ENCODE measurements around the gene KCNQ1.

The KCNQ1 gene

DNA sequence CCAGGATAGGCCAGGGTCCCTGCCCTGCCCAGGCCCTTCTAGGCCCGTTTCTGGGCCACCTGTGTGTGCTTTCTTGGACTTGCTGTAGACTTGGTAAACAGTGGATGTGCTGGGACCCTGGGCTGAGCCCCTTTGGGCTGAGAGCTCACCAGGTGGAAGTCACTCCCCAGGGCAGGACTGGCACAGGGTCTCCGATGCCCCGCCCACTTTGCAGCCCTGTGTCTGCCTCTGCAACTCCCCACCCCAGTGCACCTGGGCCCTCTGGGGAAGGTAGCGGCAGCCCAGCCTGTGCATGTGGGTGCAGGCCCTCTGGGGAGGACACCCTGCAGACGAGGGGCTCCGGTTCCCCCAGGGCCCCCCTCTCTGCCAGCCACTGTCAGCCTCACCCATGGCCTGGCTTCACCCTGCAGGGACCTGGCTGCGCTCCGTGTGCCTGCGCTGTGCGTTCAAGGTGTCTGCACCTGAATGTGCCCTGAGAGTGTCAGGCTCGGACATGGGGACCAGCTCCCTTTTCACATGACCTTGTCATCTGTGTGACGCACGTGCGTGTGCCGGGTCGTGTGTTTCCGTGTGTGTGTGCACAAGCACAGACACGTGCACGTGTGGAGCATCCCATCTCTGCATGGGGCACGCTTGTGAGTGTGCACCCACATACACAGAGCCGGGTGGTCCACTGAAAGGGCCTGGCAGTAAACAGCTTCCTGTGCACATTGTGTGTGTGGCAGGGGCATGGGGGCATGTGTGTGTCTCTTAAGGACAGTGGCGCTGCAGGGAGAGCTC lies 136.5 kb downstream of the KCNQ1 start:
- no peak for DNase-seq (ENCODE audit: low spot score)

GRCh38 chr11:2581931-2582350 lies 137.1 kb downstream of the KCNQ1 start:
- DNase-seq (ENCODE audit: low spot score), result no peak

DNA sequence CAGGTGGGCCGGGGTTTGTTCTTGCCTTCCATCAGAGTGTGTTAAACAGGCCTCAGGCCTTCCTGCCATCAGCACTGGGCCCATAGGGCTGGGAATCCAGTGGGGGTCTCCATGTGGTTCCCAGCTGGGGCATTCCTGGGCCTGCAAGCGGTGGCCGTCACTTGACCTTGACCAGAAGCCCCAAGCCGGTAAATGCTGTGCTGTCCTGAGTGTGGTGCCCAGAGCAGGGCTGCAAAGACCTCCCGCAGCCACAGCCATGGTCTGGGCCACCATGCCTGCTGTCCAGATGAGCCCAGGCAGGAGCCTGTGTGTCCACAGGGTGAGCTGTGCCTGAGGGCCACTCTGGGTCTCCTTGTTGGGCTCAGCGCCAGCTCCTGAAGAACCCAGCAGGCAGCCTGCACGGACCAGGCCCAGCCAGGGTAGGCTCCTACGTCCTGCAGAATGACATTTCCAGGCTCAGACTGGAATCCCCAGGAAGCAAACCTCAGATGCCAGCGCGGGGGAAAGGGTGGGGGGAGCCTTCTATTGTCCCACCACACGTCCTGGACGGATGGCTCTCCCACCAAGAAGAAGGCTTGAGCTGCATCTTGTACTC lies 137.6 kb downstream of the KCNQ1 start:
- DNase-seq (ENCODE audit: low spot score), result no peak

- DNase-seq (ENCODE audit: low spot score), result no peak
These were observed 138.3 kb downstream of the KCNQ1 start for GRCh38 chr11:2582946-2583604.

GRCh38 chr11:2583605-2583958 lies 138.8 kb downstream of the KCNQ1 start:
- DNase-seq (ENCODE audit: low spot score), result no peak

DNA sequence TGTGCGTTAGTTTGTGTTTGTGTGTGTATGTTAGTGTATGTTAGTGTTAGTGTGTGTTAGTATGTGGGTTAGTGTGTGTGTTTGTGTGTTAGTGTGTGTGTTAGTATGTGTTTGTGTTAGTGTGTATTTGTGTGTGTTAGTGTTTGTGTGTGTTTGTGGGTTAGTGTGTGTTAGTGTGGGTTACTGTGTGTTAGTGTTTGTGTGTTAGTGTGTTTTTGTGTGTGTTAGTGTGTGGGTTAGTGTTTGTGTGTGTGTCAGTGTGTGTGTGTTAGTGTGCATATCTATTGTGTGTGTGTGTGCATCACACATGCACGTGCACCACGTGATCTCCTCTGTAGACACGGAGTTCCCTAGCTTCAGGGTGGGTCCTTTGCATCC lies 139.6 kb downstream of the KCNQ1 start:
- no peak for DNase-seq (ENCODE audit: low spot score)

- no peak for DNase-seq (ENCODE audit: low spot score)
These were observed 140.2 kb downstream of the KCNQ1 start for GRCh38 chr11:2584812-2585565.

DNA sequence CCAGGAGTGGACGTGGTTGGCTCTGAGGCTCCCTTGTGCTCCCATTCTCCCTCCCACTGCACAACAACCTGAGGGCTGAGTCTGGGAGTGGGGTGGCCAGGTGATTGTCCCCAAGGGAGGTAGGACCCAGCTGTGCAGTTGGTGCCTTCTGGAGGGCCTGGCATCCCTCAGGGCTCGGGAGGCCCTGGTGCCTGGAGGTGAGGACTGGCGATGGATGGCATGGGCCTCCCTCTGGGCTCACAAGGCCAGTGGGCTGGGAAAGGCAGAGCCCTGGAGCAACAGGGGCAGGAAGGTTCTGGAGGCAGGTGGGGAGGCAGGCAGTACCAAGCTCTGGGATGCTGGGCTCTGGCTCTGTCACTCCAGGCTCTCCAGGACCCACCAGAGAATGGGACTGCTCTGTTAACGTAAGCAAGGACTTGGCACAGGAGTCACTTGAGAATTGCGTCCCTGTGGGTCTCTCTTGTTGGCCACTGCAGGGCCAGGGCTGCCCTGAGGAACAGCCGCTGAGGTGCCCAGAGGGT lies 140.8 kb downstream of the KCNQ1 start:
- no peak for DNase-seq (ENCODE audit: low spot score)

DNA sequence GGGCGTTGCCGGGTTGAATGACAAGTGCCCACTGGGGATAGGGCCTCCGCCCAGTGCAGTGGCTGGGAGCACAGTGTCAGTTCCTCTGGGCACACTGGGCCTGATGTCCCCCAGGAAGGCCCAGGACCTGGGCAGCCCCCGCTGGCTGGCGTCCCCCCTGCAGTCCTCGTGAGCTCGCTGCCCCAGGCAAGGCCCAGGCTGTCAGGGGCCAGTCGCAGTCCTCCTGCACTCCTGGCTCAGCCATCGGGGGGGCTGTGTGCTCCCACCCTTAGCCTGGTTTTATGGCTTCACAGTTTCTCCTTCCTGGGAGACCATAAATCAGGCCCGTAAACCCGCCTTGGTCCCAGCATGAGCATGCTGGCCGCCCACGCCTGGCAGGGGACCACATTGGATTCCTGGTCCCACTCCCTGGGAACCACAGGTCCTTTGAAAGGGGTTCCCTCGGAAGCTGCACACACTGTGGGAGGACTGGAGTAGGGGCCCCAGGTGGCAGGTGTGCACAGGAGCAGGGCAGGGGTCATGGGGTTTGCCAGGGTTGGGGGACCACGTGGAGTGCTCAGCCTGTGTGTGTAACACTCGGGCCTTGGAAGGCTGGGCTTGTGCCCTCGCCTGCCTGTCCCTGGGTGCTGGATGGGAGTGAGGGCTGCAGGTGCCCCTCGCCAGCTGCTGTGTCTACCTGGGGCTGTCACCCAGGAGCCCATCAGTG lies 141.4 kb downstream of the KCNQ1 start:
- no peak for DNase-seq (ENCODE audit: low spot score)

DNA sequence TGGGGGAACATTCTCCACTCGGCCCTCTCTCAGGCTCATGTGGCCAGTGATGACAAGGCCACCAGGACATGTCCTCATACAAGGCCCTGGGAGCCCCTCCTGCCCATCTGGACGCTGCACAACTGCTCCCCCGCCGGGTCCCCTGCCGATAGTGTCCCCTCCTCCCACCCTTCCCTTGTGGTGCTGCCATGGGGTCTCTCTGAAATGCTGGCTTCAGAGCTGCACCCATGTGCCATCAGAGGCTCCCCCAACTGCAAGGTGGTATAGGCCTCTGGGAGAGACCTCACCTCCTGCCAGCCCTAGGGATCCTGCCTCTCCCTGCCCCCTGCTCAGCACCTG lies 142.0 kb downstream of the KCNQ1 start:
- no peak for DNase-seq (ENCODE audit: low spot score)

- DNase-seq (ENCODE audit: low spot score), result no peak
These were observed 142.5 kb downstream of the KCNQ1 start for GRCh38 chr11:2587132-2587930.

DNA sequence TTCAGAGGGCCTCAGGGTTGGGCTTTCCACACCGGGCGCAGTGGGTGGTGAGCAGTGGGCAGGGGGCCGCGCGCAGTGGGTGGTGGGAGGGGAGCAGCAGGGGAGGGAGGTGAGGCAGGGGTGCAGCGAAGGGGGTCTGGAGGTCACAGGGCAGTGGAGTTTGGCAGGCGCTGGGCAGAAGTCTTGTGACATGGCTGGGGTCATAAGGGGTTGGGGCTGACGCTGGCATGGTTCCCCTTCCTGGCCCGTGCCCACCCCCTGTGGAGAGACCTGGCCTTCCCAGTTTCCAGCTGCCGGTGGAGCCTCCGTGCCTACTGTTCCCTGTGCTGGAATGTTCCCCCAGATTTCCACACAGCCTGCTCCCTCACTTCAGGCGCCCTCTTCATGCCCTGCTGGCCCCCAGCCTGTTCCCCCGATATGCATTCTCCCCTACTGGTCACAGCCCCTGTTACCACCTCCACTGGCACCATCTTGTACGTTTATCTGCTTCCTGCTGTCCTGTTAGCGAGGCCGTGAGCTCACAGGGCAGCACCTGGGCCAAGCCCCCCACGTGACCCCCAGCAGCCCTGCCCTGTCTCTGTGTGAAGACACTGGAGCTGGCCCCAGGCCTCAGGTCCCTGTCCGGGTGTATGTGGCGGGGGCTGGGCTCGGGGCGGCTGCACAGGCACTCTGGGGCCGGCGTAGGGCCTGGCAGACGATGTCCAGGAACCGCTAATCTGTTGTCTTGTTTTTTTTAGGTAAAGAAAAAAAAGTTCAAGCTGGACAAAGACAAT lies 143.4 kb downstream of the KCNQ1 start:
- no peak for DNase-seq (ENCODE audit: low spot score)

- no peak for DNase-seq (ENCODE audit: low spot score)
These were observed 144.2 kb downstream of the KCNQ1 start for GRCh38 chr11:2588809-2589537.

GRCh38 chr11:2589538-2589934 lies 144.7 kb downstream of the KCNQ1 start:
- no peak for DNase-seq (ENCODE audit: low spot score)

- no peak for DNase-seq (ENCODE audit: low spot score)
These were observed 145.5 kb downstream of the KCNQ1 start for GRCh38 chr11:2590131-2590964.

GRCh38 chr11:2590965-2591754 lies 146.4 kb downstream of the KCNQ1 start:
- no peak for DNase-seq (ENCODE audit: low spot score)

- DNase-seq (ENCODE audit: low spot score), result no peak
These were observed 147.0 kb downstream of the KCNQ1 start for GRCh38 chr11:2591805-2592204.

Measured in AG08395 (cell line).